Esophagus squamous epithelium (tissue), 5 donors: Measurements from ENCODE around the gene NOP16. TPM values are rescaled to one million over a fixed set of nuclear protein-coding genes. Genes with fewer than 3 reads are reported as not detected.

ENCODE experiments used
- DNase-seq: peaks from one replicate; lab custom pipeline; 2025; lab: John Stamatoyannopoulos, UW
- H3K27ac ChIP-seq, 4 donors: fragments of 200-600 bp; sonication (generic); one replicate each; pipeline ENCODE4 v1.5.1; 2016 to 2019; ENCODE audit warnings: mild to moderate bottlenecking in 1 of 4
- H3K27me3 ChIP-seq, 4 donors: fragments of 200-600 bp; sonication (generic); 1 replicate in 3 of 4; 2 replicates in 1 of 4; pipeline versions ENCODE4 v1.5.1 to v1.6.0; 2017 to 2021; ENCODE audit warnings: antibody characterized with exemption in 1 of 4
- H3K36me3 ChIP-seq, 3 donors: fragments of 200-600 bp; sonication (generic); one replicate each; pipeline ENCODE4 v1.5.1; 2016 to 2019
- H3K4me1 ChIP-seq, 3 donors: fragments of 200-600 bp; sonication (generic); one replicate each; pipeline ENCODE4 v1.5.1; 2017 to 2019
- H3K4me3 ChIP-seq, 4 donors: fragments of 200-600 bp; sonication (generic); 1 replicate in 3 of 4; 2 replicates in 1 of 4; pipeline ENCODE4 v1.5.1; 2016 to 2019; ENCODE audit warnings: mild to moderate bottlenecking in 2 of 4, moderate library complexity in 1 of 4
- H3K9me3 ChIP-seq, 3 donors: fragments of 200-600 bp; sonication (generic); one replicate each; pipeline ENCODE4 v1.5.1; 2016 to 2019
- POLR2A ChIP-seq, 4 donors: fragments of 450-650 bp; IDR thresholded peaks; one replicate each; pipeline ENCODE4 v1.6.1; 2017; ENCODE audit warnings: antibody characterized with exemption in 4 of 4, mild to moderate bottlenecking in 4 of 4, moderate library complexity in 3 of 4
- WGBS, 2 donors: methylation state at CpG; one replicate each; pipeline ENCODE4 v1.1.5; 2018; 5-methylcytosine and 5-hydroxymethylcytosine counted together
- intact Hi-C: fragments of 100-400 bp; cut with DNase I; formaldehyde crosslinking; loops from one replicate; pipeline ENCODE4 v1.15.0; 2022
- total RNA-seq, 4 donors: library from RNA; depleted of rRNA; stranded (reverse); fragments of >200 nt; gene quantifications; one replicate each; pipeline ENCODE4 v1.1.0, GENCODE V29; 2016
- TF ChIP-seq, protein P1 (sequence below), 6 experiments: fragments of 450-650 bp in 4 of 6; fragments of 200-600 bp in 2 of 6; sonication (generic) in 2 of 6; IDR thresholded peaks; one replicate each; pipeline ENCODE4 v1.5.1; 2016 to 2019; ENCODE audit warnings: antibody characterized with exemption in 6 of 6, mild to moderate bottlenecking in 4 of 6, moderate library complexity in 4 of 6
- donor health status: DM: yes; HTN: yes; CAD: no.

NOP16 gene, protein sequence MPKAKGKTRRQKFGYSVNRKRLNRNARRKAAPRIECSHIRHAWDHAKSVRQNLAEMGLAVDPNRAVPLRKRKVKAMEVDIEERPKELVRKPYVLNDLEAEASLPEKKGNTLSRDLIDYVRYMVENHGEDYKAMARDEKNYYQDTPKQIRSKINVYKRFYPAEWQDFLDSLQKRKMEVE
- 10 to 100 TPM; 19.9 to 38.0 (median 30.9) TPM for total RNA-seq

DNA sequence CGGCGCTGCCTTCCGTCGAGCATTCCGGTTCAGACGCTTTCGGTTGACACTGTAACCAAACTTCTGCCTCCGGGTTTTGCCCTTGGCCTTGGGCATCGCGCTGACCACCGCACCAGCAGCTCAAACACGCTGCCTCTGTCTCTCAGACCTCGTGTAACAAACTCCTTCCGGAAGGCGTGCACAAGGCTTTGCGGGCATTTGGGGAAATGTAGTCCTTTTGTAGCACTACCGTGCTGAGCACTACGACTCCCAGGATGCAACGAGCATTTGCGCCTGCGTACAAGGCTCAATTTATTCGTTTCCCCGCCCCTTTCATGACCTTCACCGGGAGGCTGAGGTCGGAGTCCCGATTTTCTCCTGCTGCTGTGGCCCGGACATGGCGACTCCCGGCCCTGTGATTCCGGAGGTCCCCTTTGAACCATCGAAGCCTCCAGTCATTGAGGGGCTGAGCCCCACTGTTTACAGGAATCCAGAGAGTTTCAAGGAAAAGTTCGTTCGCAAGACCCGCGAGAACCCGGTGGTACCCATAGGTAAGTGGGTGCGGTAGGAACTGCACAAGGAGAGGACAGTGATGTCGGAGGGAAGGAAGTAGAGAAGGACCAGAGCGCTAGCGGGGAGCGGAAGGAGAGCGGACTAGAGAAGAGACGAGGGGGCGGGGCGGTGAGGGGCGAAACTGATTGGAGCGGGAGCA, at the start of gene NOP16, which contains the start of gene HIGD2A:
Gene NOP16 (minus strand): TSS at position 155 of the 691 bp plus-strand sequence. CDS start 59 bp downstream, at position 96.
Gene HIGD2A (plus strand): TSS at position 308 of the 691 bp plus-strand sequence. CDS start 69 bp downstream, at position 377.
- WGBS, 2 donors, result 1% methylated on average over 14 to 35 of the region's 47 CpGs
- intact Hi-C loops, result no loop called here
- DNase-seq, result peak; percentile 98

DNA sequence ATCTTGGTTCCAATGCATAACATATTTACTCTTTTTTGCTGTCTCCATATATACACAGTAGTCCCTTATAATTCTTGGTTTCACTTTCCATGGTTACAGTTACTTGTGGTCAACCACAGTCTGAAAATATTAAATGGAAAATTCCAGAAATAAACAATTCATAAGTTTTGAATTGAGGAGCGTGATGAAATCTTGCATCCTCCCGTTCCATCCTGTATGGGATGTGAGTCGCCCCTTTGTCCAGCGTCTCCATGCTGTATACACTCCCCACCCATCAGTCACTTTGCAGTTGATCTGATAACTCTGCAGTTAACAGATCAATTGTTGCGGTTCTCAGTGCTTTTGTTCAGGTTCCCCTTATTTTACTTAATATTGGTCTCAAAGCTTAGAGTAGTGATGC, 48.3 kb upstream of the NOP16 start:
- Histone ChIP-seq H3K4me3 (peak overlapping the region in 1 of 4 donors; percentile 27), H3K4me1 (no peaks in the 10 kb centered on the region), H3K27ac (no peak overlapping the region), H3K27me3 (peaks cover 0 to 13% (median 0%) of the 10 kb centered on the region in 4 donors), H3K9me3 (no peaks in the 10 kb centered on the region), H3K36me3 (no peaks in the 10 kb centered on the region)
- DNase-seq, result no peak
- TF ChIP-seq, protein P1, sequence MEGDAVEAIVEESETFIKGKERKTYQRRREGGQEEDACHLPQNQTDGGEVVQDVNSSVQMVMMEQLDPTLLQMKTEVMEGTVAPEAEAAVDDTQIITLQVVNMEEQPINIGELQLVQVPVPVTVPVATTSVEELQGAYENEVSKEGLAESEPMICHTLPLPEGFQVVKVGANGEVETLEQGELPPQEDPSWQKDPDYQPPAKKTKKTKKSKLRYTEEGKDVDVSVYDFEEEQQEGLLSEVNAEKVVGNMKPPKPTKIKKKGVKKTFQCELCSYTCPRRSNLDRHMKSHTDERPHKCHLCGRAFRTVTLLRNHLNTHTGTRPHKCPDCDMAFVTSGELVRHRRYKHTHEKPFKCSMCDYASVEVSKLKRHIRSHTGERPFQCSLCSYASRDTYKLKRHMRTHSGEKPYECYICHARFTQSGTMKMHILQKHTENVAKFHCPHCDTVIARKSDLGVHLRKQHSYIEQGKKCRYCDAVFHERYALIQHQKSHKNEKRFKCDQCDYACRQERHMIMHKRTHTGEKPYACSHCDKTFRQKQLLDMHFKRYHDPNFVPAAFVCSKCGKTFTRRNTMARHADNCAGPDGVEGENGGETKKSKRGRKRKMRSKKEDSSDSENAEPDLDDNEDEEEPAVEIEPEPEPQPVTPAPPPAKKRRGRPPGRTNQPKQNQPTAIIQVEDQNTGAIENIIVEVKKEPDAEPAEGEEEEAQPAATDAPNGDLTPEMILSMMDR (IDR thresholded peaks at IDR 0.05), result no peak
- no peak for TF ChIP-seq POLR2A (IDR thresholded peaks at IDR 0.05)
- intact Hi-C loops, result no loop called here
- 10 to 17% methylated on average over 5 of the region's 5 CpGs for WGBS, 2 donors

More for the DNA sequence above, at the start of gene NOP16, which contains the start of gene HIGD2A:
- H3K27ac ChIP-seq, result peak within 1 kb of the TSS; percentile 91 to 97 (median 95)
- no peaks in the 10 kb centered on the region for H3K27me3 ChIP-seq
- H3K36me3 ChIP-seq, result peaks cover 15 to 67% (median 30%) of the 10 kb centered on the region in 3 donors
- H3K4me1 ChIP-seq, result peaks cover 10 to 54% (median 20%) of the 10 kb centered on the region in 3 donors
- H3K4me3 ChIP-seq, result peak within 1 kb of the TSS; percentile 58 to 96 (median 72)
- TF ChIP-seq POLR2A (IDR thresholded peaks at IDR 0.05), result peak in 1 of 4 donors; percentile 12
- TF ChIP-seq, protein P1 (IDR thresholded peaks at IDR 0.05), result peak in 4 of 6 experiments; percentile 22 to 32 (median 26)
- H3K9me3 ChIP-seq, result no peaks in the 10 kb centered on the region

DNA sequence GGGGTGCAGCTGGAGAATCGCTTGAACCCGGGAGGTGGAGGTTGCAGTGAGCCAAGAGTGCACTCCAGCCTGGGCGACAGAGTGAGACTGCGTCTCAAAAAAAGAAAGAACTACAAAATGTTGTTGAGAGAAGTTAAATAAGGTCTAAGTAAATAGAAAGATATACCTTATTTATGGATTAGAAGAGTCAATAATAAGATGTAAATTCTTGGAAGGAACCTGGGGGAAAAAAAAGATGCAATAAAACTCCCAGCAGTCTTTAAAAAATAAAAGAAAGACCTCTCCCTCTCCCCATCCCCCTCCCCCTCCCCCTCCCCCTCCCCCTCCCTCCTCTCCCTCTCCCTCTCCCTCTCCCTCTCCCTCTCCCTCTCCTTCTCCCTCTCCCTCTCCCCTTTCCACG, 44.3 kb upstream of the NOP16 start:
- Histone ChIP-seq H3K9me3 (no peaks in the 10 kb centered on the region), H3K4me1 (no peaks in the 10 kb centered on the region), H3K27me3 (peaks cover 0 to 3% (median 0%) of the 10 kb centered on the region in 4 donors), H3K4me3 (no peak overlapping the region), H3K27ac (no peak overlapping the region), H3K36me3 (no peaks in the 10 kb centered on the region)
- intact Hi-C loops, result no loop called here
- 84 to 88% methylated on average over 4 to 5 of the region's 5 CpGs for WGBS, 2 donors
- TF ChIP-seq POLR2A (IDR thresholded peaks at IDR 0.05), result no peak
- TF ChIP-seq, protein P1 (IDR thresholded peaks at IDR 0.05), result no peak
- DNase-seq, result no peak

DNA sequence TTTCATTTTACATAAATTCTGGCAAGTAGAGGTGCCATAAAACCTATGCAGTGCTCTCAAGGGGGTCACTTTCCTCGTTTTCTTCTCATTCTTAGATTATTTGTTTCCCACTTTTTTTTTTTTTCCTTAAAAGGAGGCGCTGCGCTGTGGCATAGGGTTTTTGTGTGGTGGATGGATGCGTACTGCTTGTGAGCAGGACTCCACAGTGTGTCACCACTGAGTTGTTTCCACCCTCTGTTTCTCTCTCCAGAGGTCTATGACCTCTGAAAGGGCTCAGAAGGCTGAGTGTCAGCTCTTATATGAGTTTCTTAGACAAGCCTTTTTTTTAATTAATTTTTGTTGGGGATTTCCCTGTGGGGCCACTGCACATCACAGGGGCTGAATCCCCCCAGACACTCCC, 41.6 kb upstream of the NOP16 start:
- no peak overlapping the region for H3K27ac ChIP-seq
- intact Hi-C loops, result no loop called here
- 60 to 61% methylated on average over 4 of the region's 4 CpGs for WGBS, 2 donors
- H3K4me1 ChIP-seq, result no peaks in the 10 kb centered on the region
- H3K9me3 ChIP-seq, result no peaks in the 10 kb centered on the region
- no peak overlapping the region for H3K4me3 ChIP-seq
- DNase-seq, result no peak
- peaks cover 0 to 3% (median 0%) of the 10 kb centered on the region in 4 donors for H3K27me3 ChIP-seq
- TF ChIP-seq, protein P1 (IDR thresholded peaks at IDR 0.05), result no peak
- no peak for TF ChIP-seq POLR2A (IDR thresholded peaks at IDR 0.05)
- H3K36me3 ChIP-seq, result no peaks in the 10 kb centered on the region

DNA sequence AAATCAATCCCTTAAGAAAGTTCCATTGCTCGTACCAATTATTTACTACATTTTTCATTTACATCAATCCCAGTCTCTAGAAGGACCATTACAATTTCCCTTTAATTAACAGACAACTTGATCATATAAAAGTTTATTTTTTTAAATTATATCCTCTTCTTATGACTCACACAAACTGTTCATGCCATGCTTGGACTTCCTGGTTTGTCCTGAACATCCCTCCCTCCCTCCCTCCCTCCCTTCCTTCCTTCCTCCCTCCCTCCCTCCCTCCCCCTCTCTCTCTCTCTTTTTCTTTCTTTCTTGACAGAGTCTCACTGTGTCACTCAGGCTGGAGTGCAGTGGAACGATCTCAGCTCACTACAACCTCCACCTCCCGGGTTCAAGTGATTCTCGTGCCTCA, 39.6 kb upstream of the NOP16 start:
- H3K4me1 ChIP-seq, result no peaks in the 10 kb centered on the region
- no peaks in the 10 kb centered on the region for H3K36me3 ChIP-seq
- peaks cover 0 to 3% (median 0%) of the 10 kb centered on the region in 4 donors for H3K27me3 ChIP-seq
- no peak overlapping the region for H3K4me3 ChIP-seq
- WGBS, 2 donors, result 62 to 63% methylated on average over 3 to 4 of the region's 4 CpGs
- intact Hi-C loops, result no loop called here
- H3K9me3 ChIP-seq, result no peaks in the 10 kb centered on the region
- no peak for TF ChIP-seq POLR2A (IDR thresholded peaks at IDR 0.05)
- TF ChIP-seq, protein P1 (IDR thresholded peaks at IDR 0.05), result no peak
- no peak overlapping the region for H3K27ac ChIP-seq
- DNase-seq, result no peak
